GM21825 (cell line): Measurements from ENCODE around the gene SH3RF3.

Experiments
- ATAC-seq: cut with Tn5 transposase; IDR thresholded peaks from one replicate; pipeline ENCODE4 v1.9.1; 2021; ENCODE audit warnings: mild to moderate bottlenecking, moderate library complexity; ENCODE audit not compliant: unreplicated experiment

SH3RF3 gene

GRCh38 chr2:109197491-109198418 is 68.8 kb downstream of the SH3RF3 start:
- no peak for ATAC-seq

- no peak for ATAC-seq
These were observed 70.8 kb downstream of the SH3RF3 start for GRCh38 chr2:109199790-109200189.

- ATAC-seq = no peak
These were observed 71.8 kb downstream of the SH3RF3 start for GRCh38 chr2:109200616-109201464.

GRCh38 chr2:109201465-109202327 is 72.7 kb downstream of the SH3RF3 start:
- no peak for ATAC-seq

GRCh38 chr2:109202486-109202885 is 73.5 kb downstream of the SH3RF3 start:
- ATAC-seq = no peak

GRCh38 chr2:109203246-109204011 is 74.4 kb downstream of the SH3RF3 start:
- ATAC-seq = no peak

GRCh38 chr2:109204412-109204811 is 75.4 kb downstream of the SH3RF3 start:
- no peak for ATAC-seq

GRCh38 chr2:109205447-109205846 is 76.4 kb downstream of the SH3RF3 start:
- no peak for ATAC-seq

- ATAC-seq = no peak
These were observed 77.7 kb downstream of the SH3RF3 start for GRCh38 chr2:109206569-109207146.

- no peak for ATAC-seq
These were observed 78.2 kb downstream of the SH3RF3 start for GRCh38 chr2:109207176-109207575.

- ATAC-seq = no peak
These were observed 79.3 kb downstream of the SH3RF3 start for GRCh38 chr2:109208071-109208950.

- no peak for ATAC-seq
These were observed 79.9 kb downstream of the SH3RF3 start for GRCh38 chr2:109208951-109209335.

GRCh38 chr2:109209412-109209811 is 80.4 kb downstream of the SH3RF3 start:
- ATAC-seq = no peak

- ATAC-seq = no peak
These were observed 80.9 kb downstream of the SH3RF3 start for GRCh38 chr2:109209941-109210340.

- ATAC-seq = no peak
These were observed 81.6 kb downstream of the SH3RF3 start for GRCh38 chr2:109210431-109211200.

- ATAC-seq = no peak
These were observed 82.3 kb downstream of the SH3RF3 start for GRCh38 chr2:109211315-109211714.

GRCh38 chr2:109212836-109213563 is 84.0 kb downstream of the SH3RF3 start:
- ATAC-seq = no peak
